HG02759 (cell line): Measurements from ENCODE around the gene IKZF3.

Experiments
- ATAC-seq: cut with Tn5 transposase; IDR thresholded peaks from one replicate; pipeline ENCODE4 v1.9.1; 2021; ENCODE audit warnings: mild to moderate bottlenecking, moderate library complexity; ENCODE audit not compliant: unreplicated experiment

Gene IKZF3

GRCh38 chr17:39818358-39819000, 45.6 kb downstream of the IKZF3 start:
- no peak for ATAC-seq

- no peak for ATAC-seq
These were observed 47.8 kb downstream of the IKZF3 start for GRCh38 chr17:39816272-39816671.

- no peak for ATAC-seq
These were observed 49.6 kb downstream of the IKZF3 start for GRCh38 chr17:39814497-39814896.

- no peak for ATAC-seq
These were observed 50.5 kb downstream of the IKZF3 start for GRCh38 chr17:39813631-39814030.

- no peak for ATAC-seq
These were observed 51.6 kb downstream of the IKZF3 start for GRCh38 chr17:39812466-39812865.

GRCh38 chr17:39810939-39811728, 53.0 kb downstream of the IKZF3 start:
- ATAC-seq: no peak

GRCh38 chr17:39809221-39809620, 54.9 kb downstream of the IKZF3 start:
- no peak for ATAC-seq

GRCh38 chr17:39808409-39808997, 55.6 kb downstream of the IKZF3 start:
- ATAC-seq: no peak

GRCh38 chr17:39804839-39805238, 59.3 kb downstream of the IKZF3 start:
- no peak for ATAC-seq

GRCh38 chr17:39801055-39801454, 63.1 kb downstream of the IKZF3 start:
- no peak for ATAC-seq

- ATAC-seq: no peak
These were observed 63.6 kb downstream of the IKZF3 start for GRCh38 chr17:39800540-39800939.

- no peak for ATAC-seq
These were observed 64.7 kb downstream of the IKZF3 start for GRCh38 chr17:39799395-39799794.

GRCh38 chr17:39794249-39794970, 69.7 kb downstream of the IKZF3 start:
- ATAC-seq: peak; percentile 87

- ATAC-seq: no peak
These were observed 70.7 kb downstream of the IKZF3 start for GRCh38 chr17:39793301-39793872.

- ATAC-seq: no peak
These were observed 71.4 kb downstream of the IKZF3 start for GRCh38 chr17:39792526-39793221.

GRCh38 chr17:39791111-39791992, 72.8 kb downstream of the IKZF3 start:
- ATAC-seq: no peak

GRCh38 chr17:39787743-39788484, 76.2 kb downstream of the IKZF3 start:
- no peak for ATAC-seq

- ATAC-seq: no peak
These were observed 77.1 kb downstream of the IKZF3 start for GRCh38 chr17:39787041-39787440.

GRCh38 chr17:39782980-39783379, 81.1 kb downstream of the IKZF3 start:
- no peak for ATAC-seq
